DMS153 treated with DMSO at 0.1 percent for 48 hours (cell line): ENCODE data around the gene CDH7.

Experiments
- DNase-seq: peaks from one replicate; lab custom pipeline; 2025; ENCODE audit not compliant: unreplicated experiment; lab: John Stamatoyannopoulos, UW

CDH7 gene, protein sequence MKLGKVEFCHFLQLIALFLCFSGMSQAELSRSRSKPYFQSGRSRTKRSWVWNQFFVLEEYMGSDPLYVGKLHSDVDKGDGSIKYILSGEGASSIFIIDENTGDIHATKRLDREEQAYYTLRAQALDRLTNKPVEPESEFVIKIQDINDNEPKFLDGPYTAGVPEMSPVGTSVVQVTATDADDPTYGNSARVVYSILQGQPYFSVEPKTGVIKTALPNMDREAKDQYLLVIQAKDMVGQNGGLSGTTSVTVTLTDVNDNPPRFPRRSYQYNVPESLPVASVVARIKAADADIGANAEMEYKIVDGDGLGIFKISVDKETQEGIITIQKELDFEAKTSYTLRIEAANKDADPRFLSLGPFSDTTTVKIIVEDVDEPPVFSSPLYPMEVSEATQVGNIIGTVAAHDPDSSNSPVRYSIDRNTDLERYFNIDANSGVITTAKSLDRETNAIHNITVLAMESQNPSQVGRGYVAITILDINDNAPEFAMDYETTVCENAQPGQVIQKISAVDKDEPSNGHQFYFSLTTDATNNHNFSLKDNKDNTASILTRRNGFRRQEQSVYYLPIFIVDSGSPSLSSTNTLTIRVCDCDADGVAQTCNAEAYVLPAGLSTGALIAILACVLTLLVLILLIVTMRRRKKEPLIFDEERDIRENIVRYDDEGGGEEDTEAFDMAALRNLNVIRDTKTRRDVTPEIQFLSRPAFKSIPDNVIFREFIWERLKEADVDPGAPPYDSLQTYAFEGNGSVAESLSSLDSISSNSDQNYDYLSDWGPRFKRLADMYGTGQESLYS

DNA sequence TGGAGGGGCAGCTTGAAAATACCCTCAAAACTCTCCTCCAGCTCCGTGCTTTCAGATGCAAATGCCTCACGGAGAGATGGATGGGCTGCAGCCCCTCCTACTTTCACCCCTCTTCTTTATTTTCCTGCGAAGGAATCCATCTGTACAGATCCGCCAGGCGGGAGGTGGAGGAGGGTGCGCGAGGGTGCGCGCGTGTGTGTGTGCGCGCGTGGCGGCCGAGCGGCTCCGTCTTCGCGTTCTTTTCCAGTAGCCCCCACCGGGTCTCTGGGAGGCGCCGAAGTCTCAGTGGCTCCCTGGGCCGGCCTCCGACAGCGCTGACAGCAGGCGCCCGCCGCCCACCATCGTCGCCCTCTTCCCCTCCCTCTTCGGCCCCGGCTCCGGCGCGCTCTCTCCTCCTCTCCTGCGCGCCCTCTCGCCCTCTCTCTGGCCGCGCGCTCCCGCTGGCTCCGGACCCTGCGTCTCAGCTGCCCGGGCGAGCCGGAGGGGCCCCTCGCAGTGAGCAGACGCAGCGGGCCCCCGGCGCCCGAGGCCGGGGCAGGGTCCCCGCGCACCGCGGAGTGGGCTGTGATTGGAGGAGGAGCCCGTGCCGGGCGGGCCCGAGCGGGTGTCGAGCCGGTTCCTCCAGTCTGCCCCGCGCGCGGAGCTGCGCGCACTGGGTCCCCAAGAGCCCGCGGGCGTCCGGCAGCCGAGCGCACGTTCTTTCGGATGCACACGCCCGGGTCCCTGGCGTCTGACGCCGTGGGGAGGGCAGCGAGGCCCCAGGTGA is at the start of gene CDH7:
TSS of gene CDH7 (plus strand) at position 624 of the 766 bp plus-strand sequence. CDS start 11,831 bp downstream, outside the sequence.
- DNase-seq = no peak

DNA sequence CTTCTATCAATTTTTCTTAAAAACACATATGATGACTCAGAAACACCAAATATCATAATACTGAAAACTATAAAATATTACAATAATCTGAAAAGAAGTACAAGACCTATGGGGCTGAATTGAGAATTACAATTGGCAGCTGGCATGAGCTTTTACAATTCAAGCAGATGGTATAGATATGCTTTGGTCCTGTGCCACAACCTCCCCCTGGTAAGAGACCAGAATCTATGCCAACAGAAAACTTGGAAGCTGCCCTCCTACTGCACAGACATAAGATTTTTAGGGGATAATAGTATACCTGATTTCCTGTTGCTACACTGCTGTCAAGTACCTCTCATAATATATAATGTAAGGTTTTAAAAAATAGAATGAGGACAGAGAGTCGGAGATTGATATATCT is 46.8 kb upstream of the CDH7 start:
- no peak for DNase-seq

DNA sequence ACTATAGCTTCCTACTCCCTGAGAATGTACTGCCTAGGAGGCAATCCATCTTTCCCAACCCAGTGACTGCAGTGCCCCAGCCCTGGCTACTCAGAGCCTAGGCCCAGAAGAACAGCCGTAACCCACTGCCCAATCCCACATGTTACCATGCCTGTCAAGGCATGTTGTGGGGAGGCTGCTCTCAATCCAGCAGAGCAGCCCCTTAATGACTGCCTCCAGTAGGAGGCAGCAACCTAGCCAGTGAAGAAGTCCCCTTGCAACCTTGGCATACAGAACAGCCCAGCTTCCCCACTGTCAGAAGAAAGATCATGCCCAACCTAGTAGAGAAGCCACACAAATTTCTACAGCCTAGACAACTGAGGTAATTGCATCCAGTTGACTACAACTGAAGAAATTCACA is 44.2 kb upstream of the CDH7 start:
- DNase-seq = no peak

DNA sequence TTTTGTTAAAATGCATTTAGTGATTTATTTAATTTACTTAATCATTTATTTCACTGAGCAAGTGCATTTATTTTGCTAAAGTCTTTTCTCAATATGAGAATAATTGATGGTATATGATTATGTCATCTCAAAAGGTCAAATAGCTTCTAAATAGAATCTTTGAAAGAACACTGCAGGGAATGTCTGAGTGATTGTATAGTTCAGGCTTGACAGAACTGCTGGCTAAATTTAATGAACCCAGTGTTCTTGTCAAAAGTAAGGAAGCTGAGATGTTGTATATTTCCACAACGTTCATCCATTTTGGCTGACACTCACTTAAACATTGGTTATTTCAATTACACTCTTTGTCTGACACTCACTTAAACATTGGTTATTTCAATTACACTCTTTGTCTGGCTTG is 39.3 kb upstream of the CDH7 start:
- no peak for DNase-seq

DNA sequence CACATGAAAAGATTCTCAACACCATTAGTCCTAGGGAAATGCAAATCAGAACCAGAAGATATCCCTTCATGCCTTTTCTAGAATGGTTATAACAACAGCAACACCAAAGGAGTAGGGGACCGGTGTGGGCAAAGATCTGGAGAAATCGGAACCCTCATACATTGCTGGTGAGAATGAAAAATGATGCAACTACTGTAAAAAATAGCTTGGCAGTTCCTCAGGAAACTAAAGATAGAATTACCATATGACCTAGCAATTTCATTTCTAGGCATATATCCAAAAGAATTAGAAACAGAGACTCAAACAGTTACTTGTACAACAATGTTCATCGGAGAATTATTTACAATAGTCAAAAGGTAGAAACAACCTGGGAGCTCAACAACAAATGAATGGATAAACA is 29.2 kb upstream of the CDH7 start:
- no peak for DNase-seq

DNA sequence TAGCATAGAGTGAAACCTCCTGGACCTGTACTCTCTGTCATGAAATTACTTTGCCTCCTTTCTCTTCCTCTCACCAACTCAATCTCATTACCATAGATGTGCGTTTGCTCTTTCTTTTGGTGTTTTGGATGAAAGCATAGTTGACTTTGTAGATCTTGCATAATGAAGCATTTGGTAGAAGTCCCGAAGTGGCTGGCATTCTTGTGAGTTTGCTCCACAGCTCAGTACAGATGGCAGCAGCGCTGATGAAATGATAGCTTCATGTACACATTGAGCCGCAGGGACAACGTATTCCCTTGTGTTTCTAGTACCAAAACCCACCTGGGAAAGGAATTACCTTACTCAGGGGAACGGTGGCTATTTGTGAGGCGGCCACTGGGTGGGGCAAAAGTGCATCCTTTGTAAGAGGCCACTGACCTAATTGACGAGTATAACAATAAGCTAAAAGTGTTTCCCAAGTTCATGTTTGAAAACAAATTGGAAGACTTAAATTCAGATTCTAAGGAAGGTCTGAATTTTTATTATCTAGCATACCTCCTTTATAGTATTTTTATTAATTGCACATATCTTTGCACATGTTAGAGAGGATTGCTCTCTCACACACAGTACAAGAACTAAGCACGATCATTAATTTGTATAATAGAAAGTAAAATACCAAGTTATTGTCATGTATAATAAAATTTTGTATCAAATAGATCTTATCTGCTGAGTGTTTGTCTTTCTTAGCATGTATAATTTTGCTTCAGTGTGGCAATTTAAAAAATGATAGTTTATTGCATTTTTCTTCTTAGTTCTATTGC is 25.4 kb upstream of the CDH7 start:
- DNase-seq = peak; percentile 10

DNA sequence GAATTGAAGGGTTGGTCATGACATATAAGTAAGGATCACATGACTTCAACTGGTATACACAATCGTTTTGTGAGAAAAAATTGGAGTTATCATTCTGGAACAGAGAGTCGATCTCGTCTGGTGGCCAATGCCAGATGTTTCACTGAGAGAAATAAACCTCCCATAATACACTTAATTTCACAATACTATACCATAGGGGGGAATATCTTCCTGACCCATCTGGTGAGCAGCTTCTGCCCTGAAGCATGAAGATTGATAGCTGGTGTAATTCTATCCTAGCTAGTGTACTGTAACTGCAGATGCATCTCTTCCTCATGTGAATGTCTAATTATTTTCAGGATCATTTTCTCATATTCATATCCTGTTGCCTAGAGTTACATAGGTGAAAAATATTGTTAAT is 15.7 kb upstream of the CDH7 start:
- no peak for DNase-seq

DNA sequence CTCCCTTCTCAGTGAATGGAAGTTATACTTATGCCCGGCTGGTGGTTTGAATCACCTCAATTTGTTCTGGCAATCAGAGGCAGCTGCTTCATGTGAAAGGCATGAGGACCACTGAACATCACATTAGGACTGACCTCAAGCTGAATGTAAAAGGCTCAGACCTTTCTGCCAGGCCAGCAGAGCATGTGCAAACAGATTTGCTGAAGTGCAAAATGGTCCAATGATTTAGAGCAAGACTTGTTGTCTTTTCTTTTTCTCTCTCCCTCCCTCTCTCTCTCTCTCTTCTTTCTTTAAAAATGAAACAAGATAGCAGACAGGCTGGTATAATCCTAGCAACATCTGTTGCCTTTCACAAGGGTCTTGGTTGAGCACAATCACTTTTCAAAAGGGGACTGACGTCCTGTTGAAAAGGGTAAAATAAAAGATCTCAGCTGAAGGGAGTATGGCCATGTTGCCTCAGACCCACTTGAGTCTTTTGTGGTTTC is 13.3 kb upstream of the CDH7 start:
- DNase-seq = no peak

DNA sequence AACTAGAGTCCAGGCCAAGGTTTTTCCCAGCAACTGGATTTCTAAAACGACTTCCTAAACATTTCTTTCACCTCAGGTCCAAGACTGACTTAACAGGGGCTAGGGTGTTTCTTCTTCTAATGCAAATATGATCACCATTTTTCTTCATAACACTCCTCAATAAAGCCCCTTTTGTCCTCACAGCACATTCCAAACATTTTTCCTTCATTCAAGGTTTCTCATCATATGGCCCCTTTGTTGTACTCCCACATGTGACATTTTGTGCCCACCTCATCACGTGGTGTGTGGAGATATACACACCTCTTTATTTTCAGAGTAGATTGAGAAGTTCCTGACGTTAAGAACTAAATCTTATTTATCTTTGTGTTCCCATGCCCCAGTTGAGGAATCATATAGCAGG is 3.9 kb upstream of the CDH7 start:
- no peak for DNase-seq

DNA sequence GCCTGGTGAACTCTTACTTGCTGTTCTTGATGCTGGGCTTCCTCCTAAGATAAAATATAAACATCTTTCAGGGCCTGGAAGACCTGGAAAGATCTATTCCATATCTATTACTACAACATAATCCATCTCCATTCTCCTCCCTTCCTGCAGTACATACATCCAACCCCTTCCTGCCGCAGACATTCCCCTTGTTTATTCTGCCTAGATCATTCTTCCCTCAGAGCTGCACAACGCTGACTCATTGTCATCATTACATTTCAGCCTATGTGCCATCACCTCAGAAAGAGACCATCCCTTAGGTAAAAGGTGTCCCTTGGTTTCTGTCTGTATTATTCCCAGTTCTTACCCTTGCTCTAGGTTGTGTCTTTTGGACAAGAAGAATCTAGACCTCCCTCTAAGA is 2.5 kb upstream of the CDH7 start:
- no peak for DNase-seq

DNA sequence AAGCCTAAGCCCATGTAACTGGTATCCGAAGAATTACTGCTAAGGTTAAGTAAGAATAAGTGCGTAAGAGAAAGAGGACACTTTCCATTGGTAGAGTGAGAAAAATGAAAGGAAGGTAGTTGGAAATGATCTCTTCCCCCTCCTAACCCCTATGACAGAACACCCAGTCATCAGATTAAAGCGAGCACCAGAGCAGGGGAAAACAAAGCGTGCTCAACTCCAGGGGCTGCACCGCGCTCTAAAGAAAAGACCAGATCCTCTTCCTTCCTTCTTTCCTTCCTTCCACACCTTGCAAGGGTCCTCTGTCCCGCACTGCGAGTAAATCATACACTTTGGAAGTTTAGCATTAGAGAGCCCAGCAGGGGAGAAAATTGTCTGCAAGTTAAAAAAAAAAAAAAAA is 971 bp upstream of the CDH7 start:
- no peak for DNase-seq

DNA sequence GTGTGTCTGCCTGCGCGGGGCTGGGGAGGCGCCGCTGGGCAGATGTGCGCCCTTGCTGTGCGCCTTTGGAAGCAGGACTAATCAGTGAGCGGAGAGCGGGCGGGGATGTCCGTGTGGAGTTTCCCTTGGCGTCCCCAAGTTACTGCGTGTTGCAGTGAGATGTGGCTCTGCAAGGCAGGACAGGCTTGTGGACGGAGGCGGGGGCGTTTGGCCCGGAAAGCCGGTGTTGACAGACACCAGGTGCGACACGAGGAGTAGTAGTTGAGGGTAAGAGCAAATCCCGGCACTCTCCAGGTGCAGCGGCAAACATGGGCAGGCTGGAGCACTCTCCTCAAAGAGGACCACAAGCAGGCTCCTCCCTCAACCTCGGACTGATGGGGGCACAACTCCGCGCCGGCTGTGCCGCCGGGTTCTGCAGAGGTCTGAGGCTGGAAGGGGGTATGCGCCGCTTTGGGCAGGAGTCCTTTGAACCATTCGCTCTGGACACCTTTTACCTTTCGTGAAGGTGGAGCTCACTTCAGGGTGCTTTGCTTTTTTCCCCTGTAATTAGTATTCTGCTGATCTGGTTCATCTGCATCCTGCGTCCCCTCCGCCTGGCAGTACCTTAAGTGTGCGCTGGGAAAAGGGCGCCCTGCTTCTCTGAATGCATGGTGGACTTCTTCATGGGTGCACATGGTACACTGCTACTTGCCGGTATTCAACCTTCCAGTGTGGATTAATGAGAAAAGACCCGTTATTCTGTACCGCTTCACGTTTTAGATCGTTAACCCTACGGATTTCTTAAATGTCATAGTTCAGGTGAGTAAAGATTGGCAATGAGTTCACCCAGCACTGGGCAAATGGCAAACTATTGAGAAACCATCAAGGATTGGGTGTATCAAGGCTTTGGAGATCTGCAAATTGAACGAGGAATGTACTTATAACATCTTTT is 608 bp downstream of the CDH7 start:
- no peak for DNase-seq

DNA sequence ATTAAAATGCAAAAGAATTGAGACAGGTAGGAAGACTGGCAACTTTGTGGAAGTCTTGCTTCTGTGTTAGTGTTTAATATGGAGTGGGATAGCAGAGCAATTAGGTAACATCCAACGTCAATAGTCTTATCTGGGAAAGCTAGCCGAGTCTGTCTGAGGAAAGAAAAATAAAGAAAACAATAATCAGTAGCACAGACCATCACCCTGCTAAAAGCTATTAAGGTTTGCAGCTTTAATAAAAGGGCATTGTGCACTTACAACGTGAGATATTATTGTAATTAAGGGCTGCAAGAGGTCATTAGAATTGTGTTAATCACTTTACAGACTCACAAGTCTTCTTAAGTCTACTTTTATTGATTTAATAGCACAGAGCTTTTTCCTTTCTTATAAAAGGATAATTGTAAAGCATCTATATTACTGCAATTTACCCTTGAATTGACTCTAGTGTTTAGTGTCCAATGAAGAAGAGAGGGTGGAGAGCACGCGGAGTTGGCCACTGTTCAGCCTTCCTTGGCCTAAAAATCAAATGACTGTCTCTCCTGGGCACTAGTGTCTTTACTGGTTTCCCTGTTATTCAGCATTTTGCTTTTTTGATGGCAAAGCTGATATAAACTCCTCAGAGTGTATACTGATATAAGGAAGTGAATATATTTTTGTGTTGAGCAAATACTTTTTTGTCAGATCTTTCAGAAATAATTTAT is 2.0 kb downstream of the CDH7 start:
- DNase-seq = no peak

DNA sequence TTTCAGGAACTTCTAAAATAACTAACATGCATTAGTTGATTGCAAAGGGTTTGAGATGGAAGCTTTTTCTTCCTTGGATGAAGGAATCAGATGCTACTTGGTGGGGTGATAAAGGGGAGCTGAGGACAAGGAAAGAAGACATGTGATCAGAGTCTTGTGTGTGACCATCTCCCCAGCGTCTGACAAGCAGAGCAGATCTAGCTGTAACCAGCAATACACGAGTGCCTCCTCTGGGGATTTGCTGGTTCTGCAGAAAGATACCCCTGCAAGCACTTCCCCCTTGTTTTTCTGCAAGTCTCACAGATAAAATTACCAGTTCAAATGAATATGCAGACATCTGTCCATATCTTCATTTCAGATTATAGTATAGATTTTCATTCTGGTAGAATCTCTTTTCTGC is 2.7 kb downstream of the CDH7 start:
- DNase-seq = no peak

DNA sequence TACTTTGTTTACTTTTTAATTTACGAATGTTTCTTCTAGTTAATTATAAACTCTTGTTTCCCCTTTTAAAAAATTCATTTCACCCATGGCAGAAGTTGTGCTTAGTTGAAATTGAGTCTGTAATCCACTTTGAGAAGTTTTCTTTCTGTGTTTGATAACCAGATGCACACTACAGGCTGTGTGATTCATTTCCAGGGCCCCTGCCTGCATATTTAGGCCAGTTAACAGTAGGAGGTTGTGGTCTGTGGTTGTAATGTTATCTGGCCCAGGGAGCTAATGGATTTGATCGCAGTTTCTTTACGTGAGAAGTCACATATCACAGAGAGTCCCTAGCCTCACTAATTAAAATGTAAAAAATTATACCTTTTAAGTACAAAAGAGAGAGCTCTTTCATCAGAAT is 3.3 kb downstream of the CDH7 start:
- DNase-seq = no peak

DNA sequence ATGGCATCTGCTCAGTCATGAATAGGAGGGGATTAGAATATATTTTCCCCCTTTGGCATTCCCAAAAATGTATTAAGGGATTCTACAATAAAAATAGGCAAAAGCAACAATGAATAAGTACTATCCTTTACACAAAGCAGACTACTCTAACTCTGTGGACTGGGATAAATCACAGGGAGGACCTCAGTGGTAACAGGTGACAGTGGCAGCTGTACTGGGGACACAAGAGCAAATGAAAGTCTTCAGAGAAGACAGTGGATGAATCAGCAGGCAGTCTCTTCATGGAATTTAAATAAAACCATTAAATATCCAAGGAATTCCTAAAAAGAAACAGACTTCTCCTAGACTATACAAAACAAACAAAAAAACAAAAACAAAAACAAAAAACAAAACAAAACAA is 4.8 kb downstream of the CDH7 start:
- DNase-seq = no peak

DNA sequence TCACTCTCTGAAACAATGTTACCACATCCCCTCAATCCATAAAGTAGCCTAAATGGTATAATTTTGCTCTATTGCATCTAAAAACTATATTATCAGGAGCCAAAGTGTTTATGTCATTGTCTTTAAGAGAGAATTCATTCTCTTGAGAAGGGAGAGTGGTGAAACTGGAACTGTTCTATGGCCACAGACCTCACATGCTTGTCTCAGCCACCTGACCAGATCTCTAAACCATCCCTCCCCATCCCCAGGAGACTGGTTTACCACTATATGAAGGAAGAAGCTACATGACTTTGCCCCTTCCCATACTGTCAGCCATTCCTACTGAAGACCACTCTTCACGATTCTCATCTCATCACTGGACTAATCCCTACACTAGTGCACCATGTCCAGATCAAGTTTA is 9.6 kb downstream of the CDH7 start:
- no peak for DNase-seq

DNA sequence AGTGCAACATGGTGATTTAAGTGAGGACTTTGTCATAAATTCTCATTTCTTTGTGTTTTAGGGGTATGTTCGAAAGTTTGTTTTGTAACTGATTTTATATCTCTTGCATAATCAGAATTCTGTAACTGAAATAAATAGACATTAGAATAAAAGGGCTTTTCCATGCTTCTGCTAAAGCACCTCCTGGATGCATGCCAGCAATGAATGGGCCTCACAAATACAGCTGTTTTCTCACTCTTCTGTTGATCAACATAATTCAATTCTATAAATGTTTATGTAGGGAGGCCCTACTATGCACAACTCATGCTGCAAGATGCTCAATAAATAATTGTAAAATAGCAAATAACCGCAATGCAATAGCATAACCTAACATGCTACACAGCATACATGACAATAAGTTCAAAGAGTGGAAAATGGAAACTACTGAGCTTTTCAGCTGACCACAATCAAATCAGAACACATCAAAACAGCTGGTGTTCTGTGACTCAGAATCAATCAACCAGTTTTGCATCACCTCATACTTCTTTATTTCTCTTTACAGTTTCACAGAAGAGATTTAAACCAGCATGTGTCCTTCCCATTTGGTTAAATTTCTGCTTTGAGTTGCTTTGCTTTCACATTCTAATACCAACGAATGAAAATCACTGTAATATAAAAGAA is 11.0 kb downstream of the CDH7 start:
- DNase-seq = no peak

DNA sequence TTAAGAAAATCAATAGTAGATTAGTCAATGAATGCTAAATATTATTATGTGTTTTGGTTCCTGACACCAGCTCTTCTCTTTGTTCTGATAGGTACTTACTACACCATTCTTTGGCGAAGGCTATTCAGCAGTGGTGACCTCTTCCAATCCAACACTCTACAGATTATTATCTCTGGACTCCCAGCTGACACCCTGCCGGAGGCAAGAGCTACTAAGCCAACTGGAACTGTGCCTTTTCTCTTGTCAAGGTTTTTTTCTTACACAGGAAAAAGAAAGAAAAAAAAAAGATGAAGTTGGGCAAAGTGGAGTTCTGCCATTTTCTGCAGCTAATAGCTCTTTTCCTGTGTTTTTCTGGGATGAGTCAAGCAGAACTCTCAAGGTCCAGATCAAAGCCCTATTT is 11.7 kb downstream of the CDH7 start:
- no peak for DNase-seq
